Measurements from ENCODE around the gene PDE4D. TPM values are rescaled to one million over a fixed set of nuclear protein-coding genes. Genes with fewer than 3 reads are reported as not detected.

Gene PDE4D
- total and polyA plus RNA-seq, 10 of the 15 experiments (the other 5 are each of a cell fraction or from before 2014, with no cell fraction given) = 0.87 to 4.1 (median 2.2) TPM

DNA sequence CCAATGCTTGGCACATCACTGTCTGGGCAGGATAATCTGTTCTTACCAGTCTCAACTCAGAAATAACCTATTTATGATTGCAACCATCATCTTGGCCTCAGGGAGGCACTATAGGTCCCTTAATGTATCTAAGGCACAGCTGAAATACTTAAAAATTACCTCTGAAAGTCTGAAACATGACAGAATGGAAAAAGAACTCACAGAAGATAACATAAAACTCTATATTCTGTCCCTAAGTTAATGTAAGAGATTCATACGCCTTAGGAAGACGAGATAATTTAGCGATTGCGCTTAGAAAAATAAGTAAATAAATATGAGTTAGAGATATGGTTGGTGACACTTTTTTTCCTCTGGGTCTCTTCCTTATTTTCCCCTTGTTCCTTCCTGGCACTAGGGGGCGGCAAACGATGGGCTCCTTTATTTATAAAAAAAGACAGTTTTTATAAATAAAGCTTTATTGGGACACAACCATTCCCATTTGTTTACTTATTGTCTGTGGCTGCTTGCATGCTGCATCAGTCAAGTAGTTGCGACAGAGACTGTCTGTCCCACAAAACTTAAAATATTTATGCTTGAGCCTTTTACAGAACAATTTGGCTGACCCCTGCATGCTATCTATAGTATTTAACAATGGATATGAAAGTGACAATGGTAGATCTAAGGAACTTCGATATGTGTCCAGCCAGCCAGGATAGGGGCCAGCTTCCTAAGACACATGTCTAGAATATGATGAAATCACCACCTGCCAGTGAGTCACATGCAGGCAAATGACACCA is 79.6 kb downstream of the PDE4D start:
- ChIA-PET RAD21 (ENCODE audit: unreplicated experiment) (interaction anchor here (0.7 to 2.5 kb wide), 7 partner anchors 9 to 855 kb away, joined by 3 to 14 read pairs (median 3); no protein-coding TSS in a partner anchor), CTCF (interaction anchor here (0.6 to 6.1 kb wide), 20 partner anchors 9 to 861 kb away, joined by 3 to 45 read pairs (median 4); no protein-coding TSS in a partner anchor), SMC1A (ENCODE audit: uncharacterized antibody, unreplicated experiment) (interaction anchor here (1.1 to 2.3 kb wide), 7 partner anchors 471 to 855 kb away, joined by 3 to 8 read pairs (median 4); no protein-coding TSS in a partner anchor), POLR2A (no interaction called here)
- in situ Hi-C loops (cut with MboI) (loop anchor here (5.0 to 10.0 kb wide), 3 partner anchors 463 to 858 kb away; no protein-coding TSS in a partner anchor), intact Hi-C loops (cut with micrococcal nuclease; ENCODE audit: unreplicated experiment) (loop anchor here (1.0 to 5.0 kb wide), 4 partner anchors 113 to 833 kb away; no protein-coding TSS in a partner anchor)
- Histone ChIP-seq H3K4me3 (no peak overlapping the region), H3K4me1 (ENCODE audit: control insufficient read depth, insufficient read depth, low read length) (no peaks in the 10 kb centered on the region), H3K27me3 (replicated peaks in 1 of 2; ENCODE audit: control insufficient read depth in 2 of 2, insufficient read depth in 2 of 2, low read length in 1 of 2) (no peaks in the 10 kb centered on the region; a peak in 1 of 4 replicates), H3K79me2 (ENCODE audit: control insufficient read depth, insufficient read depth, low read length) (no peaks in the 10 kb centered on the region), H3K9me3 (replicated peaks; ENCODE audit: control insufficient read depth, insufficient read depth, low read length) (no peaks in the 10 kb centered on the region), H3K9ac (ENCODE audit: control insufficient read depth, insufficient read depth, low read length) (no peak overlapping the region), H3K36me3 (ENCODE audit: control insufficient read depth in 2 of 2, insufficient read depth in 2 of 2, low read length in 1 of 2) (no peaks in the 10 kb centered on the region), H3K27ac (ENCODE audit: control insufficient read depth, insufficient read depth) (no peak overlapping the region), H4K20me1 (ENCODE audit: control insufficient read depth, insufficient read depth) (no peaks in the 10 kb centered on the region), H2AFZ (ENCODE audit: control insufficient read depth, low read depth, low read length) (0 out of 2 replicates have a peak overlapping the region, but pooled peaks have one; percentile 26), H3K4me2 (ENCODE audit: control insufficient read depth, insufficient read depth) (no peak overlapping the region)
- FAIRE-seq (no peak), DNase-seq (ENCODE audit: low read depth, low spot score) (no peak), ATAC-seq (peak; percentile 85)
- 57% methylated on average over 8 of the region's 8 CpGs for WGBS (ENCODE audit: insufficient coverage, insufficient replicate concordance, low lambda C conversion rate, missing lambda C conversion rate)
- BruUV-seq (replicated peaks) = no TSS peak
- TF ChIP-seq ATF7 (IDR thresholded peaks at IDR 0.05; ENCODE audit: low read depth) (0 out of 2 replicates have a peak, but pooled peaks have one; percentile 44), KLF5 (IDR thresholded peaks at IDR 0.05; ENCODE audit: partially characterized antibody) (no peak), PAX8 (IDR thresholded peaks at IDR 0.05) (no peak), SMC3 (IDR thresholded peaks at IDR 0.05; ENCODE audit: borderline replicate concordance, low read length) (peak; percentile 55; the same call in 1 of the 2 replicates), EP300 (IDR thresholded peaks at IDR 0.05; ENCODE audit: borderline replicate concordance in 1 of 2, control insufficient read depth in 1 of 2, low read depth in 2 of 2, low read length in 2 of 2) (no peak), SMAD5 (IDR thresholded peaks at IDR 0.05; ENCODE audit: low read depth) (no peak), TCF7 (IDR thresholded peaks at IDR 0.05; ENCODE audit: borderline replicate concordance) (no peak), MEF2A (IDR thresholded peaks at IDR 0.05; ENCODE audit: insufficient read depth, low read depth, low read length) (no peak), CTCF (IDR thresholded peaks at IDR 0.05 in 2 of 3, conservative IDR thresholded peaks at IDR 0.05 in 1 of 3; ENCODE audit: control insufficient read depth in 2 of 3, extremely low read depth in 1 of 3, insufficient read depth in 1 of 3, low read depth in 3 of 3, low read length in 3 of 3) (peak; percentile 52 to 72 (median 60); a peak in 5 of 6 replicates), TAF1 (IDR thresholded peaks at IDR 0.05; ENCODE audit: borderline replicate concordance, low read depth, low read length) (no peak), STAT1 (conservative IDR thresholded peaks at IDR 0.05) (no peak), IRF4 (IDR thresholded peaks at IDR 0.05; ENCODE audit: low read depth, low read length) (no peak), RAD21 (IDR thresholded peaks at IDR 0.05; ENCODE audit: insufficient read depth, low read depth, low read length) (peak; percentile 88), TBL1XR1 (IDR thresholded peaks at IDR 0.05; ENCODE audit: low read depth, low read length) (no peak), KDM1A (IDR thresholded peaks at IDR 0.05; ENCODE audit: borderline replicate concordance) (no peak), POLR2AphosphoS5 (IDR thresholded peaks at IDR 0.05; ENCODE audit: low read length) (no peak), SPI1 (IDR thresholded peaks at IDR 0.05; ENCODE audit: borderline replicate concordance, insufficient read depth, low read depth, low read length) (no peak), LARP7 (IDR thresholded peaks at IDR 0.05) (no peak), ZNF217 (IDR thresholded peaks at IDR 0.05) (no peak), SMAD1 (IDR thresholded peaks at IDR 0.05; ENCODE audit: low read depth, partially characterized antibody) (no peak), ZBED1 (IDR thresholded peaks at IDR 0.05; ENCODE audit: borderline replicate concordance) (no peak), BHLHE40 (IDR thresholded peaks at IDR 0.05; ENCODE audit: borderline replicate concordance in 1 of 2, low read depth in 2 of 2, low read length in 1 of 2) (no peak)
- TF ChIP-seq, protein P1, sequence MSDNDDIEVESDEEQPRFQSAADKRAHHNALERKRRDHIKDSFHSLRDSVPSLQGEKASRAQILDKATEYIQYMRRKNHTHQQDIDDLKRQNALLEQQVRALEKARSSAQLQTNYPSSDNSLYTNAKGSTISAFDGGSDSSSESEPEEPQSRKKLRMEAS (IDR thresholded peaks at IDR 0.05; ENCODE audit: low read depth, low read length) = no peak

Measured in GM12878 (cell line).